Measurements from ENCODE around the gene CHRNA10.

Gene CHRNA10

GRCh38 chr11:3631331-3631730 is 39.9 kb downstream of the CHRNA10 start:
- Mint-ChIP-seq H3K27me3 (no peaks in the 10 kb centered on the region), H3K36me3 (ENCODE audit: low read depth) (no peaks in the 10 kb centered on the region), H3K4me3 (no peak overlapping the region), H3K27ac (peak overlapping the region; percentile 42), H3K4me1 (ENCODE audit: low read depth) (peaks cover 5% of the 10 kb centered on the region), H3K9me3 (no peaks in the 10 kb centered on the region)
- no peak for DNase-seq

- Mint-ChIP-seq H3K36me3 (ENCODE audit: low read depth) (no peaks in the 10 kb centered on the region), H3K27me3 (no peaks in the 10 kb centered on the region), H3K4me1 (ENCODE audit: low read depth) (peaks cover 6% of the 10 kb centered on the region), H3K9me3 (no peaks in the 10 kb centered on the region), H3K4me3 (no peak overlapping the region), H3K27ac (no peak overlapping the region)
- DNase-seq, result no peak
Measured at GRCh38 chr11:3627291-3627690, 43.9 kb downstream of the CHRNA10 start.

- Mint-ChIP-seq H3K27me3 (no peaks in the 10 kb centered on the region), H3K4me3 (no peak overlapping the region), H3K9me3 (no peaks in the 10 kb centered on the region), H3K27ac (no peak overlapping the region), H3K4me1 (ENCODE audit: low read depth) (peaks cover 6% of the 10 kb centered on the region), H3K36me3 (ENCODE audit: low read depth) (no peaks in the 10 kb centered on the region)
- DNase-seq, result peak; percentile 41
Measured at GRCh38 chr11:3626250-3626960, 44.8 kb downstream of the CHRNA10 start.

- no peaks in the 10 kb centered on the region for H3K27me3 Mint-ChIP-seq
- no peak for DNase-seq
- H3K4me3 Mint-ChIP-seq, result no peak overlapping the region
- no peaks in the 10 kb centered on the region for H3K36me3 Mint-ChIP-seq (ENCODE audit: low read depth)
- no peaks in the 10 kb centered on the region for H3K9me3 Mint-ChIP-seq
- H3K27ac Mint-ChIP-seq, result no peak overlapping the region
- H3K4me1 Mint-ChIP-seq (ENCODE audit: low read depth), result peaks cover 6% of the 10 kb centered on the region
Measured at GRCh38 chr11:3623767-3624458, 47.3 kb downstream of the CHRNA10 start.

- DNase-seq, result no peak
- Mint-ChIP-seq H3K4me3 (no peak overlapping the region), H3K27me3 (no peaks in the 10 kb centered on the region), H3K27ac (no peak overlapping the region), H3K36me3 (ENCODE audit: low read depth) (no peaks in the 10 kb centered on the region), H3K4me1 (ENCODE audit: low read depth) (peaks cover 6% of the 10 kb centered on the region), H3K9me3 (no peaks in the 10 kb centered on the region)
Measured at GRCh38 chr11:3623121-3623520, 48.1 kb downstream of the CHRNA10 start.

GRCh38 chr11:3622521-3622920 is 48.7 kb downstream of the CHRNA10 start:
- Mint-ChIP-seq H3K27ac (no peak overlapping the region), H3K36me3 (ENCODE audit: low read depth) (no peaks in the 10 kb centered on the region), H3K4me1 (ENCODE audit: low read depth) (peaks cover 6% of the 10 kb centered on the region), H3K4me3 (no peak overlapping the region), H3K27me3 (no peaks in the 10 kb centered on the region), H3K9me3 (no peaks in the 10 kb centered on the region)
- DNase-seq, result no peak

GRCh38 chr11:3617990-3618389 is 53.2 kb downstream of the CHRNA10 start:
- H3K4me1 Mint-ChIP-seq (ENCODE audit: low read depth), result peaks cover 14% of the 10 kb centered on the region
- DNase-seq, result peak; percentile 20
- no peak overlapping the region for H3K27ac Mint-ChIP-seq
- no peaks in the 10 kb centered on the region for H3K27me3 Mint-ChIP-seq
- H3K9me3 Mint-ChIP-seq, result no peaks in the 10 kb centered on the region
- no peaks in the 10 kb centered on the region for H3K36me3 Mint-ChIP-seq (ENCODE audit: low read depth)
- H3K4me3 Mint-ChIP-seq, result no peak overlapping the region

- Mint-ChIP-seq H3K27me3 (no peaks in the 10 kb centered on the region), H3K4me3 (no peak overlapping the region), H3K36me3 (ENCODE audit: low read depth) (no peaks in the 10 kb centered on the region), H3K27ac (no peak overlapping the region), H3K4me1 (ENCODE audit: low read depth) (peaks cover 14% of the 10 kb centered on the region), H3K9me3 (no peaks in the 10 kb centered on the region)
- peak; percentile 19 for DNase-seq
Measured at GRCh38 chr11:3616721-3617460, 54.3 kb downstream of the CHRNA10 start.

- Mint-ChIP-seq H3K27ac (no peak overlapping the region), H3K4me1 (ENCODE audit: low read depth) (peaks cover 14% of the 10 kb centered on the region), H3K27me3 (no peaks in the 10 kb centered on the region), H3K36me3 (ENCODE audit: low read depth) (no peaks in the 10 kb centered on the region), H3K9me3 (no peaks in the 10 kb centered on the region), H3K4me3 (no peak overlapping the region)
- DNase-seq, result no peak
Measured at GRCh38 chr11:3615998-3616397, 55.2 kb downstream of the CHRNA10 start.
